GM19351 (cell line): Measurements from ENCODE around the gene LAMB3.
A peak's percentile ranks its signal among the peaks of the same experiment; 100 is the strongest.

Experiments used
- ATAC-seq: cut with Tn5 transposase; IDR thresholded peaks from one replicate; pipeline ENCODE4 v1.9.1; 2021; ENCODE audit warnings: mild to moderate bottlenecking, moderate library complexity; ENCODE audit not compliant: unreplicated experiment

Gene LAMB3

GRCh38 chr1:209662879-209663327 lies 10.7 kb upstream of the LAMB3 start:
- ATAC-seq: no peak

DNA sequence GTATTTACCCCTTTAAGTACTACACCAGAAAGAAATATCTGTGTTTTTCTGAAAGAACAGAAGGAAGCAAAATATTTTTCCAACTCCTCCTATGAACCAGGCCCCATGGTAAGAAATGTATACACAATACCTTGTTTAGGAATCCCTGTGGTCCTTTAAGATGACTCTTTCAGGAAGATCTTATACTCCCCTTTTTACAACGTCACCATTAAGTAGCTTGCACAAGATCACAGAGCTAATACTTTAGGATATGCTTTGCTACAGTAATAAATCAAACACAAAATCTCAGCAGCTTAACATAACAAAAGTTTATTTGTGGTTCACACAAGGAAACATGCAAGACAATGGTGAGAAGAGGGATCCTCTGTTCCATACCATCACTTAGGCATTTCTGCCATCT lies 8.8 kb upstream of the LAMB3 start:
- ATAC-seq: no peak

- peak; percentile 85 for ATAC-seq
Measured at GRCh38 chr1:209659909-209660308, 7.7 kb upstream of the LAMB3 start.

DNA sequence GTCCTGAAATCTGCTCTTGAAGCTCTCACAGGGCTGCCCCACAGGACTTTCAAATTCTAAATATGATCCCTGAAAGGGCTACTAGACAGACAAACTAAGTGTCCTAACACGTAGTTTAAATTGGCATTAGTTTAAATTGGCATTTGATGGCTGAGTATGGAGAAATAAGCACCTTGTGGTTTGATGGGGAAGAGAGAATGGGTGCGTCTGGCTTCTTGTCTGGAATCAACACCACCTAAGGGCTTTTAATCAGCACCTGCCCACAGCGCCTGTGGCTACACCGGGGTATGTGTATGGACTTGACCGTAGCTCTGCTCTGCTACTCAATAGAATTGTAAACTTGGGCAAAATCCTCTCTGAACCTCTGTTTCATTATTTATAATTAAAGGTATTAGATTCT lies 5.7 kb upstream of the LAMB3 start:
- ATAC-seq: no peak

DNA sequence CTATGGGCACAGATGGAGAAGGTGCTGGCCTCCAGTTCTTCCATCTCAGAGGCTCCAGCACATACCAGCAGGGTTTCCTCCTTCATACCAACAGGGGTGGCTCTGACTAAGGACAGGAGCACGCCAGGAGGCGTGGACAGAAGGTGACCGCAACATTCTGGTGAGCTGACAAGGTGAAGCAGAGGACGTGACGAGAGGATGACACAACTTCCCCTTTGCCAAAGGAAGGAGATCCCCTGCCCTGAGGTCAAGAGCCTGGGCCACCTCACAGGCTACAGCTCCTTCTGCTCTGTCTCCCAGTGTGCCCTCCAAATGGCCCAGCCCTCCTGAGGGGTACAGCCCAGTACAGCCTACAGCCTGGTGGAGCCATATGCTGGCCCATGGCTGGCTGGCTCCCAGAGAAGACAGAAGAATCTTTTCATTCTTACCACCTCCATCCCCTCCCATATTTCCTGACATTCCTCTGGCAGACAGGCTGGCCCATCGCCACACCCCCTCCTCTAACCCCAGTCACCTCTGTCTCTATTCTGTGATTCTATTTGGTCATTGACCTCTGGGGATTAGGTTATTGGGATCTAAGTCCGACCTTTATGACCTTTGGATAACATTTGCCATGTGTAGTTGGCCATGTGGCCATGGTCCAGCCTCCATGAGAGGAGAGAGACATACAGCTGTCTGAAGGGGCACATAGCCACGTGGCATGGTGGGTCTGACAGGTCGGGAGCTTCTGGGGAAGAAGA lies 5.1 kb upstream of the LAMB3 start:
- peak; percentile 67 for ATAC-seq

DNA sequence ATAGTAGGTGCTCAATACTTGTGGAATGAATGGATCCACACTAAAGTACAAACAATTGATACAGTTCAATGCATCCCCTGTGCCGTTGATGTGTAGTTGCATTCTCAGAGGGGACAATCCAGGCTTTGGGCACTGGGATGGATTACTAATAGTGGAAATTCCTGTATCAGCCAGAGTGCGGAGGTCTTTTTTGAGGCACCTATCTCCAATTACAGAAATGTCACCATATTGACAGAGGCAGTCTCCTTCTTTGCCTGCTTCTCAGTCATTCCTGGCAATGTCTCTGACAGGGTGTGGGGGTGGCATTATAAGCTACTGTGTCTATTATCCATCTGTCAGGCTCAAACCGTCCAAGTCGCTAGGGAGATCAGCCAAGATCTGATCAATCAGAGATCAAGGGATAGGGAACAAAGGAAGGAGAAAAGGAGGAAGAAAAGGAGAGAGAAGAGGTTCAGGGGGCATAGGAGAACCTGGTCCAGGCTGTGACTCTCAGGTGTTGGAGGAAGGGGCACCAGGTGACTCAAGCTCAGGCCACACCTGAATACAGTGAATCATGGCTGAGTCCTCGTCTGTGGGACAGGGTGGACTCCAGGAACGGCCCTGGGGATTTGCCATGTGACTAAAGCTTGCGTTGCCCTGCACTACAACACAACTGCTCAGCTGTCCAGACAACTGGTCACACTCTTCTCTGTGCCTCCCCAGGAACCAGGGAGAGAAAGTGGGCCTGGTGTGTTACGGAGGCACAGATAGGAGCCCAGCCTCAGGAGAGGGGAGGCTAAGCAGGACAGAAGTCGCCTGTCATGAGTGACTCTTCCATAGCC lies 3.4 kb upstream of the LAMB3 start:
- no peak for ATAC-seq

GRCh38 chr1:209653915-209654351 lies 1.7 kb upstream of the LAMB3 start:
- no peak for ATAC-seq

DNA sequence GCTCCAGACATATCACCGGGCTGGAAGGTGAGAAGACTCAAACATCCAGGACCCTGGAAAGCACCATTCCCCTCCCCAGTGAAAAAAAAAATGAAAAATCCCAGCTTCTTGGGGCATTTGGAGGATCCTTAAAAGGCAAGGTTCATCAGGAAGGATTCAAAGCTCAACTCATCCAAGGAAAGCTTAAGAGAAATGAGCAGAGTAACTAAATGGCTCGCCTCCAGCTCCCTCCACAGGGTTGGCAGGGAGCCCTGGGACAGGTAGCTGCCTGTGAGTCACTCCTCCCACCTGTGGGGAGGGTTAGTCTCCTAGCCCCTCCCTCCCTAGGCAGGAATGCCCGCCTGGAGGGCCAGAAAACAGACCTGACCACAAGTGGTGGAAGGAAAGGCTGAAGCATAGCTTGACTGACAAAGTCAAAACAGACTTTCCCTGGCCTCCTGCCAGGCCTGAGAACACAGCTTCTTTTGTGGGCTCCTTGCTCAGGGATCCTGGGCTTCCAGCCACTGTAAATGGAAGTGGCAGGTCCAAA lies 712 bp upstream of the LAMB3 start:
- no peak for ATAC-seq

DNA sequence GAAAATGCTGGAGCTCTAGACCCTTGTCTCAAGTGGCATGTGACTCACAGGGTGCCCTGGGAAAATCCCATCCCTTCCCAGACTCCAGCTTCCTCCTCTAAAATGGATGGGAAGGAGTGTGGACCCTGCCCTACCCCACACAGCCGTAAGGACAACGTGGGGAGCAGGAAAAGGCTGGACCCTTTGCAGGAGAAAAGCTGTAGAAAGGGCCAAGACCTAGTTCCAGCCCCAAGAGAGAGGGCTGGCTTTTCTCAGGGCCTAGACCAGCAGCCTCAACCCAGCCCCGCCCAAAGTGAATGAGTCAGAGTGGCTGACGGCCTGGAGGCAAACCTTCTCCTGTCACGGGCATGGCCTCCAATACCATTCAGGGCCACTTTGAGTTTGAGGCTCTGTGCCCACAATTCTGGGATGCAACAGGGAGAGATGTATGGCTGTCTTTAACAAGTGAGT lies 1.1 kb downstream of the LAMB3 start:
- peak; percentile 87 for ATAC-seq

- ATAC-seq: no peak
Measured at GRCh38 chr1:209650454-209650853, 1.8 kb downstream of the LAMB3 start.

GRCh38 chr1:209648931-209649776 lies 3.1 kb downstream of the LAMB3 start:
- ATAC-seq: no peak

DNA sequence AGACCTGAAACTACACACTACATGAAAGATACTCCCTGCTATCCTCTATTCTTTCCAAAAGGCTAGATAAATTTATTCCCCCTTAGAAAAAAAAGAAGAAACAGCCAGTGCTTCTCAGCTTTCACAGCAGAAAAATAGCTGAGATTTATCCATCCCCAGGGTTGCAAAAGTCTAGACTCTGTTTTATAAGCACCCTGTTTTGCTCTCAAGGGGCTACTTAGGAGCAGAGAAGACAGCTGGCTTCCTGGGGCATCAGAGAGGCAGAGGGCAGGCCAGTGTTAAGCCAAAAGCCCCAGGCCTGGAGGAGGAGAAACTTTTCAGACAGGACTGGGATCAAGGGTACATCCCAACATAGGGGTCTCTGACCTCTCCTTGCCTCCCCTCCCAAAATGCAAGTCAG lies 3.9 kb downstream of the LAMB3 start:
- ATAC-seq: no peak

- no peak for ATAC-seq
Measured at GRCh38 chr1:209647156-209647555, 5.1 kb downstream of the LAMB3 start.

DNA sequence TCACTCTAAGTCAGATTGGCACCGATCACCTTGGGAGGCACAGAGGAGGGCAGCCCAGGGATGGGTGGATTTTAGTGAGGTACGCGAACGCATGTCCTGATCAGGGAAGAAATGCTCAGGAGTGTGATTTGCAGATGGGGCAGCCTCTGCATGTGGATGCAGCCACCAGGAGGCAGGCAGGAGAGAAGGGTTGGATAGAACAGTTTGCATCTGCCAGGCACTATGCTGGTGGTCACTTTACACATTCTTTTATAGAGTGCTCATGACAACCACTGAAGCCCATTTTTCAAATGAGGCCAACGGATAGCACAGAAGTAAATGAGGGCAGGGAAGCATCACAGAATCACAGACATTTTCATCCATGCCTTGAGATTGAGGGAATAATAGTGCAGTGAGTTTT lies 5.7 kb downstream of the LAMB3 start:
- no peak for ATAC-seq

DNA sequence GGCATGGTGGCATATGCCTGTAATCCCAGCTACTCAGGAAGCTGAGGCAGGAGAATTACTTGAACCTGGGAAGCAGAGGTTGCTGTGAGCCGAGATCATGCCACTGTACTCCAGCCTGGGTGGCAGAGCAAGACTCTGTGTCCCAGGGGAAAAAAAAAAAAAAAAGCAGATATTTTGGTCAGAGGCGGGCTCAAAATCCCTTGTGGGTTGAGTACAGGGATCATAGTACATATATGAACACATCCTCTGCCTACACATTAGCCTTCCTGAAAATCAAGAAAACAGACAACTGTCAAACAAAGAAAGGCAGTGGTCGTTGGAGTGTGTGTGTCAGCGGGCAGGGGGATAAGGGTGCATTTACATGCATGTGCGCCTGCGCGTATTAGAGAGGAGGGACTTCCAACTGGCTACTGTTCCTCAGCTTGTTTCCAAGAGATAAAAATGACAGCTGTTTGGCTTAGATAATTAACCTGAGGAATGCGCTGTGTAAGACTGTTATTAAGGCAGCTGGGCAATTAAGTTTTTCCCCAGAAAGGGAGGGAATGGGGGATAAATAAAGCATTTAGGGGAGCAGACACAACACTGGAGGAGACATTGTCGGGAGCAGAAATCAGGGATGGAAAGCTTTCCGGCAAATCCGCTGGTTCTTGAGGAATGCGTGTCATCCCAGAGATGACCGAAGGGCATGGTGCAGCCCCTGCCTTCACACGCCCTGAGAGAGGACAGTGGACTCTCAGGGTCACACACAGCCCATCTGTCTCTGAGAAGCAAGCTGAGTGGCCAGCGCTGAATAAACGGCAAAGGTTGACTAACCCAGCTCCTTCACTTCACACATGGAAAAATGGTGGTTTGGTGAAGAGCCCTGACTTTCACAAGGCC lies 6.4 kb downstream of the LAMB3 start:
- ATAC-seq: no peak

GRCh38 chr1:209643285-209644020 lies 8.8 kb downstream of the LAMB3 start:
- no peak for ATAC-seq

- ATAC-seq: no peak
Measured at GRCh38 chr1:209642816-209643215, 9.4 kb downstream of the LAMB3 start.

- ATAC-seq: no peak
Measured at GRCh38 chr1:209641832-209642172, 10.4 kb downstream of the LAMB3 start.

DNA sequence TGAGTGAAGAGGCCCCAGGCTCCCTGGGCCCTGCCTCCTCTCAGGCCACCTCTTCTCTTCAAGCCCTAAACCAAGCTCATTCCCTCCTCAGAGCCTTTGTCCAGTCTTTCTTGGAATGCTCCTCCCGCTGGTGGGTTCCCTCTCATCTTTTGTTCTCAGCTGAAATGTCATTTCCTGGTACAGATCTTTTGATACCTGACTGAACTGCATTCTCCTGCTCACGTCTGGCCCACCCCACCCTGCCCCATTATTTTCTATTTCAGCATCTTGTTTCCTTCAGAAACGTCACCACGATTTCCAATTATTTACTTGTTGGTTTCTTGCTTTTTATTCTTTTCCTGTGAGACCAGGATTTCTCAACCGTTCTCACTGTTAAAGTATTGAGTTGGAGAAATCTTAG lies 16.4 kb downstream of the LAMB3 start:
- ATAC-seq: no peak
